ENCODE measurements around the gene MGAT5. TPM values are rescaled to one million over a fixed set of nuclear protein-coding genes. Genes with fewer than 3 reads are reported as not detected.

The MGAT5 gene
- total and polyA plus RNA-seq, 7 donors, result 1.1 to 7.0 (median 2.1) TPM

GRCh38 chr2:134319596-134320254 is 65.9 kb downstream of the MGAT5 start:
- Histone ChIP-seq H3K27me3 (ENCODE audit: insufficient read depth in 3 of 3, low read length in 2 of 3) (no peaks in the 10 kb centered on the region), H3K27ac (no peak overlapping the region), H3K4me3 (no peak overlapping the region), H3K36me3 (ENCODE audit: insufficient read depth in 1 of 2, low read depth in 1 of 2) (no peaks in the 10 kb centered on the region), H3K9me3 (no peaks in the 10 kb centered on the region), H3K4me1 (no peaks in the 10 kb centered on the region)
- TF ChIP-seq CTCF (IDR thresholded peaks at IDR 0.05), result no peak
- DNase-seq, result no peak
- intact Hi-C loops (cut with DNase I), result no loop called here
- WGBS, 3 donors, result 43 to 61% (median 59%) methylated on average over 2 of the region's 2 CpGs
- no peak for ATAC-seq

- Histone ChIP-seq H3K4me3 (no peak overlapping the region), H3K36me3 (ENCODE audit: insufficient read depth in 1 of 2, low read depth in 1 of 2) (no peaks in the 10 kb centered on the region), H3K9me3 (no peaks in the 10 kb centered on the region), H3K27me3 (ENCODE audit: insufficient read depth in 3 of 3, low read length in 2 of 3) (no peaks in the 10 kb centered on the region), H3K4me1 (no peaks in the 10 kb centered on the region), H3K27ac (no peak overlapping the region)
- WGBS, 3 donors, result 89 to 97% (median 95%) methylated on average over 3 of the region's 3 CpGs
- intact Hi-C loops (cut with DNase I), result no loop called here
- TF ChIP-seq CTCF (IDR thresholded peaks at IDR 0.05), result no peak
- ATAC-seq (no peak), DNase-seq (no peak)
These were observed 67.1 kb downstream of the MGAT5 start for GRCh38 chr2:134320930-134321329.

- Histone ChIP-seq H3K27ac (no peak overlapping the region), H3K4me1 (no peaks in the 10 kb centered on the region)
- no peak for TF ChIP-seq CTCF (IDR thresholded peaks at IDR 0.05)
These were observed 69.9 kb downstream of the MGAT5 start for GRCh38 chr2:134323777-134324176.

GRCh38 chr2:134324430-134324829 is 70.6 kb downstream of the MGAT5 start:
- TF ChIP-seq CTCF (IDR thresholded peaks at IDR 0.05), result no peak
- H3K27ac ChIP-seq, result no peak overlapping the region
- H3K36me3 ChIP-seq (ENCODE audit: insufficient read depth in 1 of 2, low read depth in 1 of 2), result no peaks in the 10 kb centered on the region
- no peaks in the 10 kb centered on the region for H3K9me3 ChIP-seq
- no peak overlapping the region for H3K4me3 ChIP-seq
- DNase-seq, result no peak
- intact Hi-C loops (cut with DNase I), result no loop called here
- WGBS, 3 donors, result 41 to 53% (median 48%) methylated on average over 4 of the region's 4 CpGs
- no peaks in the 10 kb centered on the region for H3K4me1 ChIP-seq
- no peaks in the 10 kb centered on the region for H3K27me3 ChIP-seq (ENCODE audit: insufficient read depth in 3 of 3, low read length in 2 of 3)
- no peak for ATAC-seq

More at GRCh38 chr2:134323777-134324176, 69.9 kb downstream of the MGAT5 start:
- no peaks in the 10 kb centered on the region for H3K9me3 ChIP-seq
- H3K36me3 ChIP-seq (ENCODE audit: insufficient read depth in 1 of 2, low read depth in 1 of 2), result no peaks in the 10 kb centered on the region
- intact Hi-C loops (cut with DNase I), result no loop called here
- DNase-seq (no peak), ATAC-seq (no peak)
- no peak overlapping the region for H3K4me3 ChIP-seq
- no peaks in the 10 kb centered on the region for H3K27me3 ChIP-seq (ENCODE audit: insufficient read depth in 3 of 3, low read length in 2 of 3)
- WGBS, 3 donors, result 97 to 100% (median 97%) methylated on average over 1 of the region's 1 CpG

GRCh38 chr2:134324947-134325346 is 71.1 kb downstream of the MGAT5 start:
- DNase-seq (no peak), ATAC-seq (no peak)
- no peaks in the 10 kb centered on the region for H3K9me3 ChIP-seq
- H3K36me3 ChIP-seq (ENCODE audit: insufficient read depth in 1 of 2, low read depth in 1 of 2), result no peaks in the 10 kb centered on the region
- WGBS, 3 donors, result 65 to 84% (median 66%) methylated on average over 1 of the region's 1 CpG
- H3K4me3 ChIP-seq, result no peak overlapping the region
- no peaks in the 10 kb centered on the region for H3K27me3 ChIP-seq (ENCODE audit: insufficient read depth in 3 of 3, low read length in 2 of 3)
- no peak overlapping the region for H3K27ac ChIP-seq
- TF ChIP-seq CTCF (IDR thresholded peaks at IDR 0.05), result no peak
- intact Hi-C loops (cut with DNase I), result no loop called here
- no peaks in the 10 kb centered on the region for H3K4me1 ChIP-seq

All from psoas muscle (tissue), 8 donors.